C4-2B (cell line): Measurements from ENCODE around the gene MAPKBP1.

Experiments
- CTCF ChIP-seq: fragments of 450-650 bp; conservative IDR thresholded peaks from 2 replicates; pipeline ENCODE4 v1.5.1; 2017; ENCODE audit warnings: mild to moderate bottlenecking
- ZFX ChIP-seq: fragments of 450-650 bp; IDR thresholded peaks from 2 replicates; pipeline ENCODE4 v1.6.1; 2017

- TF ChIP-seq CTCF (no peak), ZFX (no peak)
Measured at GRCh38 chr15:41805711-41806110, 31.4 kb downstream of the MAPKBP1 start.
